HEK293 (cell line): ENCODE measurements around the gene PIGS.

ENCODE experiments used
- GFI1B ChIP-seq: fragments of 450-650 bp; formaldehyde crosslinking; IDR thresholded peaks from 2 replicates; pipeline ENCODE4 v1.5.1; 2016; ENCODE audit warnings: missing biosample characterization, missing genetic modification characterization
- GLIS1 ChIP-seq: fragments of 450-650 bp; formaldehyde crosslinking; IDR thresholded peaks from 2 replicates; pipeline ENCODE4 v1.5.1; 2016; ENCODE audit warnings: missing biosample characterization, missing genetic modification characterization
- ZBTB7A ChIP-seq: fragments of 450-650 bp; formaldehyde crosslinking; IDR thresholded peaks from 2 replicates; pipeline ENCODE4 v1.5.1; 2016; ENCODE audit warnings: low read depth, missing biosample characterization, missing genetic modification characterization
- ZNF610 ChIP-seq: fragments of 450-650 bp; formaldehyde crosslinking; IDR thresholded peaks from 2 replicates; pipeline ENCODE4 v1.5.1; 2016; ENCODE audit warnings: missing biosample characterization, missing genetic modification characterization, borderline replicate concordance
- TF ChIP-seq, protein P1 (sequence below): fragments of 450-650 bp; formaldehyde crosslinking; optimal IDR thresholded peaks from 2 replicates; pipeline ENCODE3; 2016; ENCODE audit warnings: missing biosample characterization, mild to moderate bottlenecking, missing genetic modification characterization
- TF ChIP-seq, protein P2 (sequence below): fragments of 450-650 bp; formaldehyde crosslinking; IDR thresholded peaks from 2 replicates; pipeline ENCODE4 v1.5.1; 2016; ENCODE audit warnings: missing biosample characterization, missing genetic modification characterization
- TF ChIP-seq, protein P3 (sequence below): fragments of 450-650 bp; formaldehyde crosslinking; IDR thresholded peaks from 2 replicates; pipeline ENCODE4 v1.5.1; 2016; ENCODE audit warnings: missing biosample characterization, missing genetic modification characterization

DNA sequence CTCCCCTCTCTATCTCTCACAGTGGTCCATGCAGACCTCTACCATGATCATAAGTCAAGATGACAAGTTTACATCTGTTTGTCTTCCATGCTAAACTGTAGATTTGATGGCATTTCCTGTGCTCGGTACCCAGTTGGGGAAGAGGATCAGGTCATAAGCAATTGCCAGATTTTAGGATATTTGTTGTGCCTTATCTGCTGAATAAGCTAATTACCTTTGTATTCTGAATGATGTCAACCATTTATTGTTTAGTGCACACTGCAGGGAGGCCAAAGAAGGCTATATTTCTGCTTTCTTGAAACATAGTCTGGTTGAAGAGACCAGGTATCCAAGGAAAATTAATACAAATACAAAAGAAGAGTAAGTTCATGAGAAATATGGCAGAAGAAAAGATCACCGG is 11.2 kb upstream of the PIGS start:
- TF ChIP-seq, protein P1, sequence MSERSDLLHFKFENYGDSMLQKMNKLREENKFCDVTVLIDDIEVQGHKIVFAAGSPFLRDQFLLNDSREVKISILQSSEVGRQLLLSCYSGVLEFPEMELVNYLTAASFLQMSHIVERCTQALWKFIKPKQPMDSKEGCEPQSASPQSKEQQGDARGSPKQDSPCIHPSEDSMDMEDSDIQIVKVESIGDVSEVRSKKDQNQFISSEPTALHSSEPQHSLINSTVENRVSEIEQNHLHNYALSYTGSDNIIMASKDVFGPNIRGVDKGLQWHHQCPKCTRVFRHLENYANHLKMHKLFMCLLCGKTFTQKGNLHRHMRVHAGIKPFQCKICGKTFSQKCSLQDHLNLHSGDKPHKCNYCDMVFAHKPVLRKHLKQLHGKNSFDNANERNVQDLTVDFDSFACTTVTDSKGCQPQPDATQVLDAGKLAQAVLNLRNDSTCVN (tag by site-specific recombination): no peak
- TF ChIP-seq, protein P2, sequence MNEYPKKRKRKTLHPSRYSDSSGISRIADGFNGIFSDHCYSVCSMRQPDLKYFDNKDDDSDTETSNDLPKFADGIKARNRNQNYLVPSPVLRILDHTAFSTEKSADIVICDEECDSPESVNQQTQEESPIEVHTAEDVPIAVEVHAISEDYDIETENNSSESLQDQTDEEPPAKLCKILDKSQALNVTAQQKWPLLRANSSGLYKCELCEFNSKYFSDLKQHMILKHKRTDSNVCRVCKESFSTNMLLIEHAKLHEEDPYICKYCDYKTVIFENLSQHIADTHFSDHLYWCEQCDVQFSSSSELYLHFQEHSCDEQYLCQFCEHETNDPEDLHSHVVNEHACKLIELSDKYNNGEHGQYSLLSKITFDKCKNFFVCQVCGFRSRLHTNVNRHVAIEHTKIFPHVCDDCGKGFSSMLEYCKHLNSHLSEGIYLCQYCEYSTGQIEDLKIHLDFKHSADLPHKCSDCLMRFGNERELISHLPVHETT (tag by site-specific recombination): no peak
- TF ChIP-seq, protein P3, sequence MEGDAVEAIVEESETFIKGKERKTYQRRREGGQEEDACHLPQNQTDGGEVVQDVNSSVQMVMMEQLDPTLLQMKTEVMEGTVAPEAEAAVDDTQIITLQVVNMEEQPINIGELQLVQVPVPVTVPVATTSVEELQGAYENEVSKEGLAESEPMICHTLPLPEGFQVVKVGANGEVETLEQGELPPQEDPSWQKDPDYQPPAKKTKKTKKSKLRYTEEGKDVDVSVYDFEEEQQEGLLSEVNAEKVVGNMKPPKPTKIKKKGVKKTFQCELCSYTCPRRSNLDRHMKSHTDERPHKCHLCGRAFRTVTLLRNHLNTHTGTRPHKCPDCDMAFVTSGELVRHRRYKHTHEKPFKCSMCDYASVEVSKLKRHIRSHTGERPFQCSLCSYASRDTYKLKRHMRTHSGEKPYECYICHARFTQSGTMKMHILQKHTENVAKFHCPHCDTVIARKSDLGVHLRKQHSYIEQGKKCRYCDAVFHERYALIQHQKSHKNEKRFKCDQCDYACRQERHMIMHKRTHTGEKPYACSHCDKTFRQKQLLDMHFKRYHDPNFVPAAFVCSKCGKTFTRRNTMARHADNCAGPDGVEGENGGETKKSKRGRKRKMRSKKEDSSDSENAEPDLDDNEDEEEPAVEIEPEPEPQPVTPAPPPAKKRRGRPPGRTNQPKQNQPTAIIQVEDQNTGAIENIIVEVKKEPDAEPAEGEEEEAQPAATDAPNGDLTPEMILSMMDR: no peak
- TF ChIP-seq ZNF610 (no peak), GLIS1 (tag by site-specific recombination) (no peak), ZBTB7A (tag by site-specific recombination) (no peak), GFI1B (tag by site-specific recombination) (no peak)
